HG02571 (cell line): ENCODE results near the gene EIF3I.

Experiments
- ATAC-seq: cut with Tn5 transposase; IDR thresholded peaks from one replicate; pipeline ENCODE4 v1.9.1; 2021; ENCODE audit warnings: mild to moderate bottlenecking, moderate library complexity; ENCODE audit not compliant: unreplicated experiment

EIF3I gene

DNA sequence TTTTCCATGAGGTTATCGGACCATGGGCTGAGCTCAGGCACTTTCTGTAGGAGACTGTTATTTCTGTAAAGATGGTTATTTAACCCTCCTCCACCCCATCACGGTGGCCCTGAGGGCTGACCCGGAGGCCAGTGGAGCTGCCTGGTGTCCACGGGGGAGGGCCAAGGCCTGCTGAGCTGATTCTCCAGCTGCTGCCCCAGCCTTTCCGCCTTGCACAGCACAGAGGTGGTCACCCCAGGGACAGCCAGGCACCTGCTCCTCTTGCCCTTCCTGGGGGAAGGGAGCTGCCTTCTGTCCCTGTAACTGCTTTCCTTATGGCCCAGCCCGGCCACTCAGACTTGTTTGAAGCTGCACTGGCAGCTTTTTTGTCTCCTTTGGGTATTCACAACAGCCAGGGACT, 24.4 kb upstream of the EIF3I start:
- no peak for ATAC-seq

- no peak for ATAC-seq
These were observed 23.8 kb upstream of the EIF3I start for GRCh38 chr1:32198237-32199042.

- ATAC-seq = no peak
These were observed 23.0 kb upstream of the EIF3I start for GRCh38 chr1:32199043-32199716.

DNA sequence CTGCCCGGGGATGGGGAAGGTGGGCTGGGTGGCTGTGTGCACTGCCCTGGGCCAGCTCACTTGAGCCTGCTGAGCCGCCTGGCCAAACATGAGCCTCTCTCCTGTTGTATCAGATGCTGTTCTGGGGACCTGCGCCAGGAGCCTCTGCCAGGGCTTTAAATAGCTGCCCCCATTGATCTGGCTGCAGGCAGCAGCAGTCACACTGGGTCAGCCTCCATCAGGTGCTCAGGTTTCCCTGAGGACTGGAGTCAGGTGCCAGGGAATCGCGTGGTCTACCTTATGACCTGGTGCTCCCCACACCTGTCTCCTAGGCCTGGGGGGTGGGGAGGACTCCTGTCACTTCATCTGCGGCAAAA, 22.5 kb upstream of the EIF3I start:
- no peak for ATAC-seq

DNA sequence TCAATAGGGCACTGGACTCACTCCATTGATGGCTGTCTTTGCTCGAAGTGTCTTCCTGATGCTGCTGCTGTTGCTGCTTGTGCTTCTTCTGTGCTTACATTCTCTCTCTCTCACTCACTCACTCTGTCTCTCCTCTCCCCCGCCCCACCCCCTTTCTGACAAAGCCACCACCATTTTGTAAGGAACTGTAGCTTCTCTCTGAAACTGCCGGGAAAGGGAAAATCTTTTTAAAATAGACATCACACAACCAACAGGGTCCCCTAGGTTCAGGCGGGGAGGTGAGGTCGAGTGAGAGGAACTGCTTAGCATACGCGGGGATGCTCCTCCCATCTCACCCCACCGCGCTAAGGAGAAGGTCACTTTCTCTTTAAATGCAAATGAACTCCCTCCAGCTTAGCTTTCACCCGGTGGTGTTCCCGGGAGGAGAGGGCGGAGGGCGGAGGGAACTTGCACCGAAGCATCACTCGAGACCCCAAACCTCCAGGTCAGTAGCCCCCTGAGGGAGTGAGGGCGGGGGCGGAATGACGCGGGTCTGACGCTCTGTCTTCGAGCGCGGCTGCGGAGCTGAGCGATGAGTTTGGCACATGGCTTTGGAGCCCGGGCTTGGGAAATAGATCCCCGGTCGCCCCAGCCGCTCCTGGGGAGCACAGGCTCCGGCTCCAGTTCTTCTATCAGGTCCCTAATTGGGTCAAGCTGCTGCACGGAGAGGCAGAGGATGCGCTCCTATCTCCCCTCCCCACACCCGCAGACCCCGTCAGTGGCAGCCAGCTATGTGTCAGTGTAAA, 21.8 kb upstream of the EIF3I start, which contains the start of gene CCDC28B:
TSS of gene CCDC28B (plus strand) at position 370 of the 785 bp plus-strand sequence. CDS start 1,341 bp downstream, outside the sequence.
- no peak for ATAC-seq

DNA sequence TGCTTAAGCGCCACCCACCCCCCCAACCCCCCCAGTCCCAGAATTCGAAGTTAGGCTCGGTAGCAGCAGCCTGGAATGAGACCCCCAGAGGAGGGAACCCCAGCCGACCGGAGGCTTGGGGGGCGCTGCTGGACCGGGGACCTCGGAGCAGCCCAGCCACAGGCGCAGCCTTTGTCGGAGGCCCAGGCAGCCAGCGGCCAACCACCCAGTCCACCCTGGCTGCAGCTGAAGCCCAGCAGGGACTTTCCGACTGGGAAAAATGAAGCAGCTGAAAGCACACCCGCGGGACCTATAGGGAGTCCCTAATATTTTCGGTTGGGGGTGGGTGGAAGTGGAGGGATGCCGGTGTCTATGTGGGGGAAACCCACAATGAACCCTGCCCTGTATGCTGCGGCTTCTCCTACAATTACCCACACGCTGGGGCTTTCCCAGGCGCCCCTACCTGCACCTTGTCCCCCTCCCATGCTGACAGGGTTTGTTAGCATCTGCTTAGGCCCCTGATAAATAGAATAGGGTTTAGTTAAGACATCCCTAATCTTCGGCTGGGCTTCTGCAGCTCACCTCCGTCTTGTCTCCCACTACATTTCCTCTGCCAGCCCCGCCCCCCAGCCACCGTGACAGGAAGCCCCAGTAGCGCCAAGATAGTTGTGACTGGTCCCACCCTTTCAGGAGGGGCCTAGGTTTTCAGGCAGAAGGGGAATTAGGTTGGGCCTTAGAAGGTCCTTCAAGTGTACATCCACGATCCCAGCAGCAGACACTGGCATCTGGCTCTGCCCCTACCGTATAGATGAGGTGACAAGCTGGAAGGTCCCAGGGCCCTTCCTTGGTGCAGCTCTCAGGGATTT, 21.0 kb upstream of the EIF3I start:
- no peak for ATAC-seq

- ATAC-seq = no peak
These were observed 17.3 kb upstream of the EIF3I start for GRCh38 chr1:32204943-32205361.

- peak; percentile 39 for ATAC-seq
These were observed 16.5 kb upstream of the EIF3I start, which contains the start of gene IQCC for GRCh38 chr1:32205401-32206370. IQCC (plus strand) TSS chr1:32205671; CDS start chr1:32205682, 11 bp downstream.

GRCh38 chr1:32208469-32208868, 13.7 kb upstream of the EIF3I start:
- no peak for ATAC-seq

DNA sequence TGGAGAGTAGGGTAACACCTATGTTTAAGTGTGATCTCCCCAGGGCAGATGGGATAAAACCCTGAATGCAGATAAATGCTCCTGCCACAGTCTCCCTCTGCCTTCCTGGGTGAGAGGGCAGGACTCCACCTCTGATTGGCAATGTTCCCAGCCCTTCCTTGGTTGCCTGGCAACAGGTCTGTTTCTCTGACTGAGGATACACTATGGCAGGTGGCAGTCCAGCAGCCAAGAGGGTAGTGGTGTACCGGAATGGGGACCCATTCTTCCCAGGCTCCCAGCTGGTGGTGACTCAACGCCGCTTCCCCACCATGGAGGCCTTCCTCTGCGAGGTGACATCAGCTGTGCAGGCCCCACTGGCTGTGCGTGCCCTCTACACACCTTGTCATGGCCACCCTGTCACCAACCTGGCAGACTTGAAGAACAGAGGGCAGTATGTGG, 13.3 kb upstream of the EIF3I start, which contains the start of gene DCDC2B:
TSS of gene DCDC2B (plus strand) at position 199 of the 438 bp plus-strand sequence. CDS start at position 204, 5 bp downstream.
- ATAC-seq = no peak

GRCh38 chr1:32215629-32216480, 6.4 kb upstream of the EIF3I start:
- ATAC-seq = no peak

- ATAC-seq = no peak
These were observed 5.6 kb upstream of the EIF3I start for GRCh38 chr1:32216566-32216965.

GRCh38 chr1:32219022-32219421, 3.2 kb upstream of the EIF3I start:
- no peak for ATAC-seq

DNA sequence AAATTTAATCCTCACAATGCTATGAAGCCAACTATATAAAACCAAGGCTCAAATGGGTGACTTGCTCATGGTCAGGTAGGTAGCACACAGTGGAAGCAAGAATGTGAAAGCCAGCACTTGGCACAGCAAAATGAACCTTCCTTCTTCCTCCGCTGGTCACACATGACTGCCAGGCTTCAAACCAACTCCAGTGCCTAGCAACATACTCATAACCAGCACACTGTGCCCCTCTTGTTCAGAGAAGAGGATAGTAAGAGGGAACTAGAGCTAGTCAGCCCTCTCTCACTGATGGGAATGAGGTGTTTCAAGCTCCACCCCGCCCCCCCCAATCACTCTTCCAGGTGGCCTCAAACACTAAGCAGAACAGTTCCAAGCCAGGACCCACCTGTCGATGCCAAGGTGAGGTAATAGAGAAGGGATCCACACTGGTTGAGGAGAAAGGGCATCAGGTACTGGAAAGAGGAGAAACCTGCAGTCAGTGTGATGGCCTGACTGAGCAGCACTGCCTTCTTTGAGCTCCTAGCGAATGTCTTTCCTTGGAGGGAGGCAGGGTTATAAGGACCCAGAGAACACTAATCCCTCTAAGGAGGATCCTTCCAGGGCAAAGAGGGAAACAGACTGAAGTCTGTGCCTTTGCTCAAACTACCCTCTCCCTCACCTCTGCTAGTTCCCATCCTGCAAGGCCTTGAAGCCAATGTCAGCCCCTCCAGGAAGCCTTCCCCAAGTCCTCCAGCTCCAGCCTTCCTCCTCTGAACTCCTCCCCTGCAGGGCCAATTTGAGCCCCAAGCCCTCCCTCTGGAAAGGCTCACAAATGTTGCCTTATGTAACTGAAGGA, 1.2 kb upstream of the EIF3I start:
- no peak for ATAC-seq

DNA sequence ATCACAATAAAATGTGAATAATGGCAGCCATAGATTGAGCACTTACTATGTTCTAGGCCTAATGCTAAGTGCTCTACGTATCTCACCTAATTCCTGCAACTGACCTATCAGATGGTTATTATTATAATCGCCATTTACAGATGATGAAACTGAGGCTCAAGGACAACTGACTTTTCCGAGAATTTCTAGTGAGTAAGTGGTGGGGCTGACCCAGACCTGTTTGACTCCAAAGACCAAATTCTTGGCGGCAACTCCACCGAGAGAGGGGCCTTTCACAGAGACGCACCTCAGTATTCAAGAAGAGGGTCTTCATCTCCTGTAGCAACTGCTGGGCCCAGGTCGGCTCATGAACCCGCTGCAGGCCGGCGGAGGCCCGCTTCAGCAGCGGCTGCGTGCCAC, 627 bp upstream of the EIF3I start:
- no peak for ATAC-seq

GRCh38 chr1:32223683-32224082, 1.5 kb downstream of the EIF3I start:
- ATAC-seq = no peak

DNA sequence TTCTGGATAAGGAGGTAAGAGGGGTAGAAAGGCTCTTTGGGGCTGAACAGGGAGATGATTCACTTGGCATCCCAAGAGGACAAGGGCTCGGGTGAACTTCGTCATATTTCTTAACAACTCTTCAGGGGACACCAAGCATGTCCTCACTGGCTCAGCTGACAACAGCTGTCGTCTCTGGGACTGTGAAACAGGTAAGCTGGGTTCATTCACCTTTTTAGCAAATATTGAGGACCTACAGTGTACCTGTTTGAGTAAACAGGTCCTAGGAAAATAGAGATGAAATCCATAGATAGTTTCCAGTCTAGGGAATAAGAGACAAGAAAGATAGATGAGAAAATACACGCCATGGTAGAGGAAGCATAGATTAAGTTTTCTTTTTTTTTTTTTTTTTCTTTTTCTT, 2.1 kb downstream of the EIF3I start:
- no peak for ATAC-seq
